GM19351 (cell line): ENCODE data around the gene PRPSAP1.

Source experiments
- ATAC-seq: cut with Tn5 transposase; IDR thresholded peaks from one replicate; pipeline ENCODE4 v1.9.1; 2021; ENCODE audit warnings: mild to moderate bottlenecking, moderate library complexity; ENCODE audit not compliant: unreplicated experiment

Gene PRPSAP1

DNA sequence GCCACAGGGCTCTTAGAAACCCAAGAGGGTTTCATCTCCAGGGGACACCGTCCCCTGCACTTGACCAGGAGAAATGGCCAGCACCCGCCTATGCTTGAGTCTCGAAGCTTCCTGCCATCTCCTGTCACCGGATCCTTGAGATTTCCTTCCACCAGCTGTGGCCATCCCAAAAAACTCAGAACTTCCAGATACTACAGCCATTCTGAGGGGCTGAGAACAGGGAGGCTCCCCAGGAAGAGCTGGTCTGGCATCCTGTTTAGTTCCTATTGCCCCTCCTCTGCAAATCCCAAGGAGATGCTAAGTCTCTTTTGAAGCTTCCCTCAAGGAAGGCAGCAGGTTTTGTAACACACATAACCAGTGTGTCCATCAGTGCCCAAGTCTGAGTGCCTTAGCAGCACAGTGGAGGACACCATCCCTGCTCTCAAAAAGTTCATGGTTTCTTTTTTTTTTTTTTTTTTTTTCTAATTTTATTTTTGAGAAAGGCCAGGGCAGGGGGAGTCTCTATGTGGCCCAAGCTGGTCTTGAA lies 86.6 kb downstream of the PRPSAP1 start:
- no peak for ATAC-seq

DNA sequence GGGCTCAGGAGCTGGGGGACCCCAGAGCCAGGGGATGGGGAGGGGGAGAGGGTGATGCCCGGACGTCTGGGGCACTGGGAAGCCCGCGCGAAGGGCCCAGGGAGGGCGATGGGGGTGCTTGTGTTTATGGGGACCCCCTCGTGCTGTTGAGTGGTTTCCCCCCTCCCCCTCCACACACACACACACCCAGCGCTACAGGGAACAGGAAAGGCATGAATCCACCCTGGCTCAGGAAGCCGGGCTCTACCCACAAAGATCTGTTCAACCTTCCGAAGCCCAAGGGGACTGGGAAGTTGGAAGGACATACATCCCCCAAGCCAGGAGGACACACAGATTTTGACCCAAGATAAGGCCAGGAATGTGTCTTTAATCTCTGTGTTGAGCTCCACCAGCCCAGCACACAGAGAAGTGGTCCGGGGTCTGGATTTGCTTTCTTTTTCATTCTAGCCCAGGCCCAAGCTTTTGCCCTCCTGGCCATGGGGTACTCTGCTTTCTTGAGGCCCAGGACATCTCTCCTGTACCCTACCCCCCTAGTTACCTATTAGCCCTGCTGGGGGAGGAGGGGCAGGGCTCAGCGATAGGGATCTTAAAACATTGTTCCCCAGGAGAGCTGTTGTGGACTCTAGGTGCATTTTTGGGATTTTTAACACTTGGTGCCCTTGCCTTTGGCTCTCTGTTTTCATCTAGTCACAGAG lies 87.3 kb downstream of the PRPSAP1 start:
- ATAC-seq, result no peak

DNA sequence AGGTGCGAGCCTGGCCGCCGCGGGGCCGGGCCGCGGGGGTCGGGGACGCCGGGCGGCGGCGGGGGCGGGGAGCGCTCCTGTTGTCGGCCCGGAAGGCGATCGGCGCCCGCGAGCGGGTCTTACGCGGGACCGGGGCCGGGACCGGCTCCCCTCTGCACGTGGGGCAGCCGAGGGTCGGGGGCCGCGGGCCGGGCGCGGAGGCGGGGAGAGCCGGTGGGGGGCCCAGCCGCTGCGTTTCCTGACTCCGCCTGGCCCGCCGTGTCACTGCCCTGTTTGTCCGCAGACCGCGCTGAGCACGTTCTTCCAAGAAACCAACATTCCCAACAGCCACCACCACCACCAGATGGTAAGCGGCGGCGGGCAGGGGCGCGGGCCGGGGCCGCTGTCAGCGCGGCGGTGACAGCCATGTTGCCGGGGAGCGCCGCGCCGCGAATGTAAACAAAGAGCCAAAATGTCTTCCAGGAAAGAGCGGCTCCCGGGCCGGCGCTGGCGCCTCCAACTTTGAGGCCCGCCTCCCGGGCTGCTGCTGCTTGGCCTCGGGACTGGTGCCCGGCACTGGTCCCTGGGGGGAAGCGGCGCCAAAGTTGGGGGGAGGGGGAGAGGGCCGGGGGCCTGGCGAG lies 88.0 kb downstream of the PRPSAP1 start:
- no peak for ATAC-seq

DNA sequence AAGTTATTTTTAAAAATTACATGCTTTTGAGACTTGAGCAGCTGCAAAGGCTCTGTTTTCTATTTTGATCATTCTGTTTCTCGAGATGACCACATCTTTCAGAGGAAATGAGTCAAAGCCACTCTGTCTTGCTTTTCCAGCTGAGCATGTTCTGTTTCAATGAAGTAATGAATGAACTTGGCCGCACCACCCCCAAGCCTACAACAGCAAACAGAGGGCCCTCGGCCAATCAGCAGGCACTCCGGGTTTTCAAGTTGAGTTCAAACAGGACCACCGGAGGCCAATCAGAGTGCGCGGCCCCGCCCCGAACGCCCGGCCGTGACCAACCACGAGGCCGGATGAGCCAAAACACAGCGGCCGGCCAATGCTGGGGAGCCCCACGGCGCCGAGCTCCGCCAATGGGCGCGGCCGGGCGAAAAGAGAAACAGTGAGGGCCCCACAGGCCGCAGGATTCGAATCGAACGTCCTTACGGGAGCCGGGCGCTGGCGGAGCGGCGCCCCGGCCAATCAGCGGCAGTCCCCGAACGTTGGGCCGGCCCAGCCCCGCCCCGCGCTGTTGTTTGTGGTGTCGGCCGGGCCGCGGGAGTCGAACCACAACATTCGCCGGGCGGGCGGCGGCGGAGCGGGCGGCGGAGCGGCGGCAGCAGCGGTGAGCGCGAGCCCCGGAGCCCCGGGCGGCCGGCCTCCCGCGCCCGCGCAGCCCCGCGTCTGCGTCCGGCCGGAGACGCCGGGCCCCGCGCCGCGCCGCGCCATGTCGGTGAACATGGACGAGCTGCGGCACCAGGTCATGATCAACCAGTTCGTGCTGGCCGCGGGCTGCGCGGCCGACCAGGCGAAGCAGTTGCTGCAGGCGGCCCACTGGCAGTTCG lies 88.7 kb downstream of the PRPSAP1 start, which contains the start of gene UBALD2:
UBALD2 (plus strand) TSS at position 594 of the 869 bp plus-strand sequence; CDS start at position 752, 158 bp downstream.
- peak; percentile 76 for ATAC-seq

DNA sequence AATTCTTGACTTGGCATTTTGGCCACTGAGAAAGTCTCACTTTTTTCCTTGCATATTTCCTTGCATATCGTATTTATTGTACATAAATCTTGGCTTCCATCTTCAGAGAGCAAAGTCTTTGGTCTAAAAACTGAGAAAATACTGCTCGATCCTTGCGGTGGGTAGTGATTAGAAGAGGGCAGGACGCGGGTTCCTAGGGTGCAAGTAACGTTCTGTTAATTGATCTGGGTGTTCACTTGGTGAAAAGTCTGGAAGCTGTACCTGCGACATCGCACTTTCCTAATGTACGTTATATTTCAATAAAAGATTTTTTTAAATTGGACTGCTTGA lies 89.3 kb downstream of the PRPSAP1 start:
- ATAC-seq, result no peak

DNA sequence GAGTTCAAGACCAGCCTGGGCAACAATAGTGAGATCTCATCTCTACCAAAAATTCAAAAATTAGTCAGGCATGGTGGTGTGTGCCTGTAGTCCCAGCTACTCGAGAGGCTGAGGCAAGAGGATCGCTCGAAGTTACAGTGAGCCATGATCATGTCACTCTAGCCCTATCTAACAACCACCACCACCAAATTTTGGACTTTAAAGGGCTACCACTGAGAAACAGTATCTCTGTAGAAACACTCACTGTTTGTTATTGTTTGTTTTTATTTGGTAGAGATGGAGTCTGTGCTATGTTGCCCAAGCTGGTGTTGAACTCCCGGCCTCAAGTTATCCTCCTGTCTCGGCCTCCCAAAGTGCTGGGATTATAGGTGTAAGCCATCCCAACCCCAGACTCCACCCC lies 89.8 kb downstream of the PRPSAP1 start:
- ATAC-seq, result no peak

DNA sequence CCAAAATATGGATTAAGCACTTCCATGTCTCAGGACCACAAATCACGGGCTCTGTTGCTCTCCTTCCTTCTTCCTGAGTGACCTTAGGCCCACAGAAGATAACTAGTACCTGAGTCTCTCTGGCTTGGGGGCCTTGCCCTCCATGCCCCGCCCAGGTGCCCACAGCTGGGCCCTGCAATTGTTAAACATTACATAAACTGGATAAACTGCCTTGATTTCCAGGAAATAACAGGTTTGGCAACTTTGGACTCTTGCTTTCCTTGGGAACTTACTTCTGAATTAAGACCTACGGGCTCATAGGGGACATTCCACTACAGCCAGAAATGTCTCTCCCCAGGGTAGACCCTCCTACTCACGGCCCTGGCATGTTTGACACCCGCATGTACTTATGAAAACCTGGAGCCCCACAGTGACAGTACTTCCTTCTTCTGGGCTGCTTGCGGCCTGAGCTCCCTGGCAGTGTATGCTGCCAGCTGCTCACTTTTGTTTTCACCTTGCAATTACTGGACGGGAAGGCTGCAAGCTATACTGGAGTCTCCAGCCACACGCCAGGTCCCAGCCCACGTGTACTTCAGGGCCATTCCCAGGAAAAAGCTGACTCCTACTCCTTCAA lies 90.9 kb downstream of the PRPSAP1 start:
- ATAC-seq, result no peak

DNA sequence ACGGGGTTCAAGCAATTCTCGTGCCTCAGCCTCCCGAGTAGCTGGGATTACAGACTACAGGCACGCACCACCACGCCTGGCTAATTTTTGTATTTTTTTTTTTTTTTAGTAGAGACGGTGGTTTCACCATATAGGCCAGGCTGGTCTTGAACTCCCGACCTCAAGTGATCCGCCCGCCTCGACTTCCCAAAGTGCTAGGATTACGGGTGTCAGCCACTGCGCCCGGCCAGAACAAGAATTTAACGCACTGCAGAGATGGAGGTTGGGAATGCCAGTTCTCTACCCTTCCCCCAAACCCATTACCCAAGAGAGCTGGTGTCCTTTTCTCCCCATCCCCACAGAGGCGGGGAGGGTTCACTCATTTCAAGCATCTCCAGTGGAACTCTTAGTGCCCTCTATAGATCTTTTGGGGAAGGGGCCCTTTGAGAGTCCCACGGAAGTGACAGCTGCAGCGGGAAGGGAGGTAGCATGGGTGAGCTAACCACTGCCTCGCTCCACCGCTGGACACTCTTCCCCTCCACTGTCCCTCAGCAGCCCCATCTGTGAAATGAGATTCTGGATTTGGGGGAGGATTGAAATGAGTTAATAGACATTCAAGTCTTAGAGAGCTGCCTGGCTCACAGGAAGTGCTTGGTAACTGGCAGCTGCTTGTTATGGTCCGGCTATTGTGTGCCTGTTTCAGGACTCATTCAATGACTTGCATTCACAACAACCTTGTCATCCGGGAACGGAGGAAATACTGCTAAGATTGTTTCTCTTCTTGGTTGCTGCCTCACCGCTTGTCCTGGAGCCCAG lies 92.1 kb downstream of the PRPSAP1 start:
- no peak for ATAC-seq

DNA sequence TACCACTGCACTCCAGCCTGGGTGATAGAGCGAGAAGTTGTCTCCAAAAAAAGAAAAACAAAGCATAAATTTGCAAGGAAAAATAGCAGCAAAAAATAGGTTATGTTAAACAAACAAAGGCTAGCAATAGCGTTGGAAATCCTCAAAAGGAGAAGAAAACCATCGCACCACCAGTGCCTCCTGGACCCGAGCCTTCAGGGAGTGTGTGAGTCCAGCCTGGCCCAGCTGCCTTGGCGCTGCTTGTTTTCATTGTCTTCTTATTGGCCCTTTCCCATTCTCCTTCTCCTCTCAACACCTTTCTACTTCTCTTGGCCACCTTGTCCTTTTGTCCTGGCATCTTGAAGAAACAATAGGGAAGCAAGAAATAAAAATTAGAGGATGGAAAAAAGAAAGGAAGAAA lies 93.0 kb downstream of the PRPSAP1 start:
- no peak for ATAC-seq

DNA sequence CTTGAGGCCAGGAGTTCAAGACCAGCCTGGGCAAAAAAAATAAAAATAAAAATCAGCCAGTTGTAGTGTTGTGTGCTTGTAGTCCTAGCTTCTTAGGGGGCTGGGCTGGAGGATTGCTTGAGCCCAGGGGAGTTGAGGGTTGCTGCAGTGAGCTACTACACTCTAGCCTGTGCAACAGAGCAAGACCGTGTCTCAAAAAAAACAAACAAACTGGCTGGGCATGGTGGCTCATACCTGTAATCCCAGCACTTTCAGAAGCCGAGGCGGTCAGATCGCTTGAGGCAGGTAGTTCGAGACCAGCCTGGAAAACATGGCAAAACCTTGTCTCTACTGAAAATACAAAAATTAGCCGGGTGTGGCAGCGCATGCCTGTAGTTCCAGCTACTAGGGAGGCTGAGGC lies 93.5 kb downstream of the PRPSAP1 start:
- no peak for ATAC-seq
